Embryonic facial prominence (tissue), 1 donor: ENCODE measurements around the gene EDC4.

Experiments
- DNase-seq: peaks from one replicate; pipeline ENCODE4 v3.0.0-alpha.2; 2016; ENCODE audit errors: extremely low spot score

Gene EDC4

DNA sequence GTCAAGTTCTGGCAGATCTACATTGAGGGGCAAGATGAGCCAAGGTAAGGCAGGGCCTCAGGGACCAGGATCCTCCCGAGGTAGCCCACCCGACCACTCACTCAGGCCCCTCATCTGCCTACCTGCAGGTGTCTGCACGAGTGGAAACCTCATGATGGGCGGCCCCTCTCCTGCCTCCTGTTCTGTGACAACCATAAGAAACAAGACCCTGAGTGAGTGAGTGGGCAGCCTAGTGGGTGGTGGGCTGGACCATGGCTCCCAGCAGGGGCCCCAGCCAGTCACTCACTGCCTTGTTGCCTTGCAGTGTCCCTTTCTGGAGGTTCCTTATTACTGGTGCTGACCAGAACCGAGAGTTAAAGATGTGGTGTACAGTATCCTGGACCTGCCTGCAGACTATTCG is 5.4 kb downstream of the EDC4 start:
- DNase-seq, result no peak

DNA sequence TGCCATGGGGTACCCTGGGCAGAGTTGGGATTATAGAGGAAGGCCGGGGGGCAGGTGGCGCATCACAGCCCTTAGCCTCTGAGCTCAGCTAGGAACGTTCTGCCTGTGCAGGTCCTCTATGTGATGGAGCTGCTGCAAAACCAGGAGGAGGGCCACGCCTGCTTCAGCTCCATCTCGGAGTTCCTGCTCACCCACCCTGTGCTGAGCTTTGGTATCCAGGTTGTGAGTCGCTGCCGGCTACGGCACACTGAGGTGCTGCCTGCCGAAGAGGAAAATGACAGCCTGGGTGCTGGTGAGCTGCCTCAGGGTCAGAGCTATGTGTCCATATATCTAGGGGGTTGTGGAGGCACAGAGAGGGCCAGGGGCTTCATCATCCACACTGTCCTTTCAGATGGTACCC is 6.0 kb downstream of the EDC4 start:
- DNase-seq, result no peak

GRCh38 chr16:67879462-67879861 is 6.6 kb downstream of the EDC4 start:
- DNase-seq, result no peak

DNA sequence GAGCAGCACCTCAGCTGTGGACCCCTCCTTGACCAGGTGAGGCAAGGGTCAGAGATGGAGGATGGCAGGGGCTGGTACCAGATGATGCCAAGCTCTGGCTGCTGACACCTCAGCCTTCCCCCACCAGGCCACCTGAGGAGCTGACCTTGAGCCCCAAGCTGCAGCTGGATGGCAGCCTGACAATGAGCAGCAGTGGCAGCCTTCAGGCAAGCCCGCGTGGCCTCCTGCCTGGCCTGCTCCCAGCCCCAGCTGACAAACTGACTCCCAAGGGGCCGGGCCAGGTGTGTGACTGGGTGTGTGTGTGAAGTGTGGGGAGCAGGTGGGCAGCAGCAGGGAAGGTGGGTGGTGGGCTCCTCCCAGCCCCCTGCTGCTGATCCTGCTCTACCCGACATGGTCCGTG is 7.1 kb downstream of the EDC4 start:
- no peak for DNase-seq

DNA sequence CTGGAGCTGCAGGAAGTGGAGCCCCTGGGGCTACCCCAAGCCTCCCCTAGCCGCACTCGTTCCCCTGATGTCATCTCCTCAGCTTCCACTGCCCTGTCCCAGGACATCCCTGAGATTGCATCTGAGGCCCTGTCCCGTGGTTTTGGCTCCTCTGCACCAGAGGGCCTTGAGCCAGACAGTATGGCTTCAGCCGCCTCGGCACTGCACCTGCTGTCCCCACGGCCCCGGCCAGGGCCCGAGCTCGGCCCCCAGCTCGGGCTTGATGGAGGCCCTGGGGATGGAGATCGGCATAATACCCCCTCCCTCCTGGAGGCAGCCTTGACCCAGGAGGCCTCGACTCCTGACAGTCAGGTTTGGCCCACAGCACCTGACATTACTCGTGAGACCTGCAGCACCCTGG is 7.7 kb downstream of the EDC4 start:
- no peak for DNase-seq

- no peak for DNase-seq
These were observed 8.8 kb downstream of the EDC4 start for GRCh38 chr16:67881621-67882161.

DNA sequence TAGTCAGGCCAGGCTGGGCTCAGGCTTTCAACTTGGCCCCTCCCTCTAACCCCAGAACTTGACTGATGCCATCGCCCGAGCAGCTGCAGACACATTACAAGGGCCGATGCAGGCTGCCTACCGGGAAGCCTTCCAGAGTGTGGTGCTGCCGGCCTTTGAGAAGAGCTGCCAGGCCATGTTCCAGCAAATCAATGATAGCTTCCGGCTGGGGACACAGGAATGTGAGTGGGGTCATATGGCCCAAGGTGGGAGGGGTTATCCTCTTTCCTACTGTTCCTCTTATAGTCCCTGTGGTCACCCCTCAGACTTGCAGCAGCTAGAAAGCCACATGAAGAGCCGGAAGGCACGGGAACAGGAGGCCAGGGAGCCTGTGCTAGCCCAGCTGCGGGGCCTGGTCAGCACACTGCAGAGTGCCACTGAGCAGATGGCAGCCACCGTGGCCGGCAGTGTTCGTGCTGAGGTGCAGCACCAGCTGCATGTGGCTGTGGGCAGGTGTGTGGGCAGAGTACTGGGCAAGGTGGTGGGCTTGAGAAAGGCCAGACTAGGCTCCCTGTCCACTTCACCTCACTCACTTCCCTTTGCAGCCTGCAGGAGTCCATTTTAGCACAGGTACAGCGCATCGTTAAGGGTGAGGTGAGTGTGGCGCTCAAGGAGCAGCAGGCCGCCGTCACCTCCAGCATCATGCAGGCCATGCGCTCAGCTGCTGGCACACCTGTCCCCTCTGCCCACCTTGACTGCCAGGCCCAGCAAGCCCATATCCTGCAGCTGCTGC is 9.7 kb downstream of the EDC4 start:
- no peak for DNase-seq

GRCh38 chr16:67883146-67883871 is 10.5 kb downstream of the EDC4 start:
- no peak for DNase-seq

DNA sequence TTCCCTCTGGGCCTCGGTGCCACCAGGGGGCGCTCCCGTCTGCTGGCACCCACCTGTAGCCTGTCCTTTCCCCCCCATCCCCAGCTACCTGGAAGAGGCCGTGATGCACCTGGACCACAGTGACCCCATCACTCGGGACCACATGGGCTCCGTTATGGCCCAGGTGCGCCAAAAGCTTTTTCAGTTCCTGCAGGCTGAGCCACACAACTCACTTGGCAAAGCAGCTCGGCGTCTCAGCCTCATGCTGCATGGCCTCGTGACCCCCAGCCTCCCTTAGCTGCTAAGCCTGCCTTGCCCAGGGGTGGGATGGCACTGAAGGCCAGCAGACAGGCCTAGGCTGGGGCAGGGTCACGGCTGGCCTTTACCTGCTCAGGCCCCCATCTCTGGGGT is 11.0 kb downstream of the EDC4 start:
- DNase-seq, result no peak

- DNase-seq, result peak; percentile 46
These were observed 11.8 kb downstream of the EDC4 start, which contains the start of gene NRN1L for GRCh38 chr16:67884684-67885083. Gene NRN1L (plus strand): TSS chr16:67884885. CDS start chr16:67884904, 19 bp downstream.

DNA sequence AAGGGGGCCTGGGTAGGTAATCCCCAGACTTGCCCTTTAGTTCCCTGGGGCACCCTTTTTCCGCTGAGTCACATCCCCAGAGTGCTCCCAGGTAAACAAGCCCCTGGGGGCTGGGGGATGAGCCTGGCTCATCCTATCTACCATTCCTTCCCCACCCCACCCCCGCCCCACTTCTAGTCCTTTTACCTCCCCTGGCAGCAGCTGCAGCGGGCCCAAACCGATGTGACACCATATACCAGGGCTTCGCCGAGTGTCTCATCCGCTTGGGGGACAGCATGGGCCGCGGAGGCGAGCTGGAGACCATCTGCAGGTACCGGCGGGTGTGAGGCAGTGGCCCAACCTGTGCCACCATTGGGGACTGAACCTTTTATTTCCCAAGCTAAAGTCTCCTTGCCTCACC is 12.7 kb downstream of the EDC4 start:
- no peak for DNase-seq

- DNase-seq, result no peak
These were observed 13.1 kb downstream of the EDC4 start for GRCh38 chr16:67885976-67886375.

GRCh38 chr16:67886387-67886786 is 13.5 kb downstream of the EDC4 start:
- no peak for DNase-seq

DNA sequence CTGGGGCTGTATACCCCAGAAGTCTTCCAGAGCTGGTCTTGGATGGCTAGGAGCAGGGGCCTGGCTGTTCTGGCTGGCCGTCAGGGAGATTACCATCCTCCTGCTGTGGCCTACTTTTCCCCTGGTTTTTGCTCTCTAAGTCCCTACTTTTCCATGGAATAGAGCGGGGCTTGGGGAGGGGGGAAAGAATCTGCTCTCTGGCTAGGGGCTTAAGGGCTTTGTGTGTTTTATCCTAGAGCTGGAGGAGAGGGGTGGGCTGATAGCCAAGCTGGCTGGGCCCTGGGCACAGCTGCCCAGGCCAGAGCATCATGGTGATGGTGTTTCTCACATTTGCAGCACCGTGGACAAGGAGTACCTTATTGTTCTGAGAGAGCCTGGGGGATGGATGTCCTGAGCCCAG is 15.5 kb downstream of the EDC4 start:
- DNase-seq, result no peak

DNA sequence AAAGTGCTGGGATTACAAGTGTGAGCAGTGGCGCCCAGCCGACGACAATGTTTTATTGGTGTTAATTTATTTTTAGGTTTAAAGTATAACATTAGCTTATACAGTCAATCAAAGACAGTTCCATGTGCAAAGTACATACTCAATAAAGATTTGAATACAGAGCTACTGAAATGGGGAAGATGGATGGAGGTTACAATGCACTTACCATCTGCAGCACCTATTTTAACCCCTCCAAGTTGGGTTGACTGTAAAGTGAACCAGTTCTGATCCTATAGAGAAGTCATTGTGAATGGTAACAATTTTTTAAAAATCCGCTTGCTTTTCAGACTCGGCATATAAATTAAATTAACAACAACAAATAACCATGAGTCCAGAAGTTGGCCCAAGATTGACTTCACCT is 19.5 kb downstream of the EDC4 start:
- no peak for DNase-seq

DNA sequence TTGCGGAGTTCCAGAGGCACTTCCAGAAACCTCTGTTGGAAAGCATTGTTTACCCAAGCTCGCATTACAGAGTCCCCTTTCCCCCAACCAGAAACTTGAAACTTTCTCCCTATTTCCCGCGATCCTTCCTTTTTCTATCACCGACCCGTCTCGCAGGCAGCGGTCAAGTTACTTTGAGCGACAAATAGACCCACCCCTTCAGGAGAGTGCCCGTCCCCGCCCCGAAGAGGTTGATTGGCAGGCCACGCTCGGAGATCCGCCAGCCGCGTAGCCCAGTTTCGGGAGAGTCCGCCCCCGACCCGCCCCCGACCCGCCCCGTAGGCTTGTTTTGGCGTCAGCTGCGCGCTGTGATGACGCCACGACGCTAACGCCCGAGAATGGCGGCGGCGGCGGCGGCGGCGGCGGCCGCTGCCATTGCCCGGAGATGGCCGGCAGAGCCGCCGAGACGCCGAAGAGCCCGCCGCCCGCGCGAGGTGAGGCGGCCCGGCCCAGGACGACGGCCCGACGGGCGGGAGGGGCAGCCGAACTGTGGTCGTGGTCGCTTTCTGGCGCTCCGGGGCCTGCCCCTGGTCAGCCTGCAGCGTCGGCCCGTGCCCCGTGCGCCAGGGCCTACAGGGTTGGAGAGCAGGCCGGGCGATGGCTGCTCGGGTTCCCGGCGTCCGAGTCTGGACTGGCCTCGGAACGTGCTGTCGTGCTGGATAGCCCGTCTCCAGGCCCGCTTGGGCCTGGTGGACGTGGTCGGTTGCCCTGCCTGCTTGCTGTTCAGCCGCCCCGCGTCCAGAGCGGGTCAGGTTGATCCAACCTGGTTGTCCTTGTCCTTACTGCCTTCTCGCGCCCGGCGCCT is 20.3 kb downstream of the EDC4 start, which contains the start of gene PSKH1:
TSS of gene PSKH1 (plus strand) at position 356 of the 844 bp plus-strand sequence. CDS start 15,496 bp downstream, outside the sequence.
- peak; percentile 94 for DNase-seq

- DNase-seq, result no peak
These were observed 21.0 kb downstream of the EDC4 start for GRCh38 chr16:67893743-67894399.

GRCh38 chr16:67897231-67897630 is 24.4 kb downstream of the EDC4 start:
- DNase-seq, result peak; percentile 16

DNA sequence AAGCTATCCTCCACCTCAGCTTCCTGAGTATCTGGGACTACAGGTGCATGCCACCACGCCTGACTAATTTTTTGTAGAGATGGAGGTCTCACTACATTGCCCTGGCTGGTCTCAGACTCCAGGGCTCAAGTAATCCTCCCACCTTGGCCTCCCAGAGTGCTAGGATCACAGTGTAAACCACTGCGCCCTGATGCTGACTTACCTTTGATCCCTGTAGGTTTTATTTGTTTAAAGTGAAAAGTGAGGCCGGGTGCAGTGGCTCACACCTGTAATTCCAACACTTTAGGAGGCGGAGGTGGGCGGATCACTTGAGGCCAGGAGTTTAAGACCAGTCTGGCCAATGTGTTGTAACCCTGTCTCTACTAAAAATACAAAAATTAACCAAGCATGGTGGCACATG is 28.9 kb downstream of the EDC4 start:
- DNase-seq, result no peak

DNA sequence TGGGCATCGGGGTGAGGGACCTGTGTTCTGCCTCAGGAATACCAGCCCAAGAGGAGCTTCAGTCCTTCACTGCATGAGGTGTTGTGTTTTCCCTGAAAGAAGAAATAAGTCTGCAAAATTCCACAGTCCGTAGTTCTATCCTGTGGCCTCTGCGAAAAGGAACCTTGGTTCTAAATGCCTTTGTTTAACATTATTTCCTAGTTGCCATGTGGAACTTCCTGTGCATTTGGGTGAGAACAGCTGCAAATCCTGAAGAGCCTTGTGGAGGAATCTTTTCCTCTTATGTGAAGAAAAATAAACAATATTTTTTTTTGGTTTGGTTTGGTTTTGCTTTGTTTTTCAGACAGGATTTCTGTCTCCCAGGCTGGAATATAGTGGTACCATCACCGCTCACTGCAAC is 30.0 kb downstream of the EDC4 start:
- no peak for DNase-seq

- no peak for DNase-seq
These were observed 34.7 kb downstream of the EDC4 start for GRCh38 chr16:67907397-67908180.
